DMS79 (cell line): ENCODE measurements around the gene PTPN11.
"Not testable (repeated sequence)": the region's sequence is repeated elsewhere in the genome, so short reads cannot be mapped to it uniquely, and the experiment has no call there.

Experiments used
- DNase-seq: peaks from one replicate; lab custom pipeline; 2025; lab: John Stamatoyannopoulos, UW

The PTPN11 gene

GRCh38 chr12:112418608-112419296 lies at the start of gene PTPN11:
Gene PTPN11, plus strand, starts transcription at chr12:112418947. Its CDS starts 165 bp downstream, at chr12:112419112.
- DNase-seq: peak; percentile 45

- DNase-seq: no peak
Observed at GRCh38 chr12:112370199-112370598, 48.5 kb upstream of the PTPN11 start.

- no peak for DNase-seq
Observed at GRCh38 chr12:112370868-112371510, 47.8 kb upstream of the PTPN11 start.

GRCh38 chr12:112374166-112374740 lies 44.5 kb upstream of the PTPN11 start:
- DNase-seq: no peak

- peak; percentile 3 for DNase-seq
Observed at GRCh38 chr12:112375105-112375504, 43.6 kb upstream of the PTPN11 start.

- DNase-seq: no peak
Observed at GRCh38 chr12:112380663-112381405, 37.9 kb upstream of the PTPN11 start.

GRCh38 chr12:112381406-112381882 lies 37.3 kb upstream of the PTPN11 start:
- DNase-seq: peak; percentile 9

GRCh38 chr12:112381883-112382796 lies 36.6 kb upstream of the PTPN11 start, which contains the start of gene HECTD4:
Gene HECTD4, minus strand, starts transcription at chr12:112382431. Its CDS starts 303 bp downstream, at chr12:112382128.
- DNase-seq: peak; percentile 84

- DNase-seq: no peak
Observed at GRCh38 chr12:112382866-112383265, 35.9 kb upstream of the PTPN11 start.

- no peak for DNase-seq
Observed at GRCh38 chr12:112386726-112387125, 32.0 kb upstream of the PTPN11 start.

- DNase-seq: no peak
Observed at GRCh38 chr12:112389228-112389627, 29.5 kb upstream of the PTPN11 start.

- not testable (repeated sequence) for DNase-seq
Observed at GRCh38 chr12:112389922-112390654, 28.7 kb upstream of the PTPN11 start.

- no peak for DNase-seq
Observed at GRCh38 chr12:112393328-112393727, 25.4 kb upstream of the PTPN11 start.

- DNase-seq: no peak
Observed at GRCh38 chr12:112401054-112401453, 17.7 kb upstream of the PTPN11 start.

- DNase-seq: no peak
Observed at GRCh38 chr12:112401903-112402498, 16.7 kb upstream of the PTPN11 start.

- DNase-seq: no peak
Observed at GRCh38 chr12:112406519-112407488, 11.9 kb upstream of the PTPN11 start.

GRCh38 chr12:112407683-112408082 lies 11.1 kb upstream of the PTPN11 start:
- DNase-seq: not testable (repeated sequence)

GRCh38 chr12:112408621-112409020 lies 10.1 kb upstream of the PTPN11 start:
- no peak for DNase-seq
